ENCODE measurements around the gene SPINK6.

- TF ChIP-seq ARNT (IDR thresholded peaks at IDR 0.05) (no peak), L3MBTL2 (conservative IDR thresholded peaks at IDR 0.05) (no peak)
Measured at GRCh38 chr5:148237785-148238417, 35.1 kb downstream of the SPINK6 start.
